Stimulated activated CD4-positive, alpha-beta T cell treated with anti-CD3 and anti-CD28 coated beads, Interleukin-12 subunit alpha, Interleukin-12 subunit beta, amount 100 ng/mL, for 24 hours (primary cell): ENCODE results near the gene CAP1.

Source experiments
- DNase-seq, 2 experiments: peaks; one replicate each; pipeline ENCODE4 v3.0.0-alpha.2; 2020; ENCODE audit warnings: low read depth in 2 of 2

Gene CAP1

GRCh38 chr1:40095806-40096205 lies 55.3 kb downstream of the CAP1 start:
- no peak for DNase-seq

GRCh38 chr1:40096646-40096976 lies 56.1 kb downstream of the CAP1 start:
- no peak for DNase-seq

- DNase-seq, result peak; percentile 55 to 72
Measured at GRCh38 chr1:40096977-40097782, 56.7 kb downstream of the CAP1 start, which contains the start of gene PPT1. TSS of gene PPT1 (minus strand) at chr1:40097252. CDS start at chr1:40097238, 14 bp downstream.

GRCh38 chr1:40102038-40102437 lies 61.5 kb downstream of the CAP1 start:
- no peak for DNase-seq

- DNase-seq, result no peak
Measured at GRCh38 chr1:40102896-40103295, 62.4 kb downstream of the CAP1 start.

- DNase-seq, result no peak
Measured at GRCh38 chr1:40105028-40105427, 64.5 kb downstream of the CAP1 start.

GRCh38 chr1:40107290-40107959 lies 66.9 kb downstream of the CAP1 start:
- no peak for DNase-seq

GRCh38 chr1:40110389-40110788 lies 69.9 kb downstream of the CAP1 start:
- no peak for DNase-seq

- no peak for DNase-seq
Measured at GRCh38 chr1:40114400-40114799, 73.9 kb downstream of the CAP1 start.

- no peak for DNase-seq
Measured at GRCh38 chr1:40120128-40120527, 79.6 kb downstream of the CAP1 start.
